ENCODE data around the gene UBA1. TPM values are rescaled to one million over a fixed set of nuclear protein-coding genes. Genes with fewer than 3 reads are reported as not detected.
A peak's percentile ranks its signal among the peaks of the same experiment; 100 is the strongest.

Gene UBA1
- total RNA-seq, 1 experiment from 2014 or later, result 275 TPM

- H3K4me1 ChIP-seq (ENCODE audit: control insufficient read depth in 1 of 2, insufficient read depth in 2 of 2, low read length in 2 of 2), result peaks cover 6 to 20% of the 10 kb centered on the region in 2 experiments; a peak in 3 of 4 replicates
- ChIA-PET POLR2A (interaction anchor here (0.7 to 1.0 kb wide), 3 partner anchors 16 to 167 kb away, joined by 3 to 13 read pairs (median 4); partner anchors contain the start of gene USP11), CTCF (interaction anchor here (0.8 to 1.3 kb wide), 2 partner anchors 72 to 168 kb away, joined by 4 to 7 read pairs; partner anchors contain the start of genes NDUFB11 and RBM10), RAD21 (ENCODE audit: low non-redundant PET in 1 of 2, low total read pairs in 2 of 2, uncharacterized antibody in 2 of 2, unreplicated experiment in 2 of 2) (interaction anchor here in 1 of 2 experiments (1.3 kb wide), 1 partner anchor 16 kb away, joined by 3 read pairs; the partner anchor contains the start of gene USP11)
- no peaks in the 10 kb centered on the region for H3K9me3 ChIP-seq (ENCODE audit: control insufficient read depth in 1 of 2, insufficient read depth in 1 of 2, low read depth in 1 of 2, low read length in 2 of 2)
- no peaks in the 10 kb centered on the region for H3K27me3 ChIP-seq (ENCODE audit: insufficient read depth, low read length)
- H3K4me2 ChIP-seq (ENCODE audit: low read length), result peak overlapping the region; percentile 58
- H3K9me2 ChIP-seq (ENCODE audit: insufficient read depth), result no peaks in the 10 kb centered on the region
- TSS peak; percentile 66 for BruUV-seq (replicated peaks)
- ATAC-seq, result peak; percentile 6
- no peaks in the 10 kb centered on the region for H4K20me1 ChIP-seq (ENCODE audit: insufficient read depth)
- H3K27ac ChIP-seq (ENCODE audit: low read depth, low read length), result peak overlapping the region; percentile 60
- peaks cover 5 to 13% of the 10 kb centered on the region in 2 experiments; a peak in 3 of 4 replicates for H3K36me3 ChIP-seq (ENCODE audit: control insufficient read depth in 1 of 2, insufficient read depth in 2 of 2, low read length in 2 of 2)
- peaks cover 37% of the 10 kb centered on the region for H3K79me2 ChIP-seq (ENCODE audit: insufficient read depth, low read length)
- TF ChIP-seq CBX3 (IDR thresholded peaks at IDR 0.05; ENCODE audit: low read depth) (no peak), POLR2AphosphoS5 (IDR thresholded peaks at IDR 0.05; ENCODE audit: low read depth, low read length) (peak; percentile 40; the same call in 1 of the 2 replicates), ATF3 (IDR thresholded peaks at IDR 0.05) (no peak), ZNF274 (IDR thresholded peaks at IDR 0.05; ENCODE audit: low read depth, low read length) (no peak), ELF1 (IDR thresholded peaks at IDR 0.05; ENCODE audit: borderline replicate concordance, low read depth) (no peak), FOSL1 (IDR thresholded peaks at IDR 0.05; ENCODE audit: low read depth) (no peak)
- no peak for DNase-seq (ENCODE audit: low read depth, low spot score)
- intact Hi-C loops (cut with micrococcal nuclease), result loop anchor here (2.0 to 5.0 kb wide), 2 partner anchors 95 to 168 kb away; no protein-coding TSS in a partner anchor
- peak overlapping the region in 1 of 2 experiments; percentile 19; a peak in 2 of 4 replicates for H3K4me3 ChIP-seq (replicated peaks in 1 of 2; ENCODE audit: low read depth in 1 of 2, low read length in 2 of 2)
- H2AFZ ChIP-seq (ENCODE audit: low read depth, low read length, poor library complexity, severe bottlenecking), result no peak overlapping the region
- peak overlapping the region; percentile 55 for H3K9ac ChIP-seq (ENCODE audit: low read length)
These were observed 23.7 kb downstream of the UBA1 start for GRCh38 chrX:47217121-47217851.

GRCh38 chrX:47217852-47218279 lies 24.2 kb downstream of the UBA1 start:
- peak; percentile 86 for ATAC-seq

More at GRCh38 chrX:47217852-47218279, 24.2 kb downstream of the UBA1 start:
- no peak for TF ChIP-seq REST (IDR thresholded peaks at IDR 0.05; ENCODE audit: low read depth)
- peak; percentile 29 for TF ChIP-seq TCF7L2 (IDR thresholded peaks at IDR 0.05; ENCODE audit: borderline replicate concordance, extremely low read depth, insufficient read depth, insufficient read length)
- ChIA-PET POLR2A (interaction anchor here (0.7 to 1.0 kb wide), 4 partner anchors 15 to 166 kb away, joined by 3 to 13 read pairs (median 4); partner anchors contain the start of gene USP11), CTCF (interaction anchor here (0.8 to 1.3 kb wide), 2 partner anchors 73 to 167 kb away, joined by 4 to 7 read pairs; partner anchors contain the start of genes NDUFB11 and RBM10), RAD21 (ENCODE audit: low non-redundant PET in 1 of 2, low total read pairs in 2 of 2, uncharacterized antibody in 2 of 2, unreplicated experiment in 2 of 2) (interaction anchor here in 1 of 2 experiments (1.3 kb wide), 1 partner anchor 15 kb away, joined by 3 read pairs; the partner anchor contains the start of gene USP11)
- BruUV-seq (replicated peaks), result no TSS peak
- no peak overlapping the region for H2AFZ ChIP-seq (ENCODE audit: low read depth, low read length, poor library complexity, severe bottlenecking)
- peak; percentile 95 for DNase-seq (ENCODE audit: low read depth, low spot score)
- peak overlapping the region; percentile 95 for H3K27ac ChIP-seq (ENCODE audit: low read depth, low read length)
- no peaks in the 10 kb centered on the region for H3K27me3 ChIP-seq (ENCODE audit: insufficient read depth, low read length)
- H3K36me3 ChIP-seq (ENCODE audit: control insufficient read depth in 1 of 2, insufficient read depth in 2 of 2, low read length in 2 of 2), result peaks cover 3 to 7% of the 10 kb centered on the region in 2 experiments; a peak in 2 of 4 replicates
- no peaks in the 10 kb centered on the region for H3K9me2 ChIP-seq (ENCODE audit: insufficient read depth)
- H3K9me3 ChIP-seq (ENCODE audit: control insufficient read depth in 1 of 2, insufficient read depth in 1 of 2, low read depth in 1 of 2, low read length in 2 of 2), result no peaks in the 10 kb centered on the region
- intact Hi-C loops (cut with micrococcal nuclease), result loop anchor here (2.0 to 5.0 kb wide), 3 partner anchors 15 to 167 kb away; partner anchors contain the start of gene USP11
- H3K4me3 ChIP-seq (replicated peaks in 1 of 2; ENCODE audit: low read depth in 1 of 2, low read length in 2 of 2), result peak overlapping the region; percentile 73 to 82
- peak overlapping the region; percentile 93 for H3K9ac ChIP-seq (ENCODE audit: low read length)
- H4K20me1 ChIP-seq (ENCODE audit: insufficient read depth), result no peaks in the 10 kb centered on the region
- peak overlapping the region; percentile 85 for H3K4me2 ChIP-seq (ENCODE audit: low read length)
- peaks cover 41% of the 10 kb centered on the region for H3K79me2 ChIP-seq (ENCODE audit: insufficient read depth, low read length)
- H3K4me1 ChIP-seq (ENCODE audit: control insufficient read depth in 1 of 2, insufficient read depth in 2 of 2, low read length in 2 of 2), result peaks cover 6 to 20% of the 10 kb centered on the region in 2 experiments; a peak in 3 of 4 replicates
